DOHH2 (cell line): Measurements from ENCODE around the gene SVOPL.

Experiments used
- CTCF ChIP-seq: fragments of 200-600 bp; sonication (generic); IDR thresholded peaks from one replicate; pipeline ENCODE4 v1.5.1; 2014; ENCODE audit warnings: antibody characterized with exemption, mild to moderate bottlenecking, low read depth, low read length; ENCODE audit not compliant: poor library complexity, severe bottlenecking
- EZH2phosphoT487 ChIP-seq: fragments of 200-600 bp; sonication (generic); IDR thresholded peaks from 2 replicates; pipeline ENCODE4 v1.6.1; 2017; ENCODE audit warnings: borderline replicate concordance, mild to moderate bottlenecking, antibody characterized with exemption, low read length, moderate library complexity, mixed read lengths

DNA sequence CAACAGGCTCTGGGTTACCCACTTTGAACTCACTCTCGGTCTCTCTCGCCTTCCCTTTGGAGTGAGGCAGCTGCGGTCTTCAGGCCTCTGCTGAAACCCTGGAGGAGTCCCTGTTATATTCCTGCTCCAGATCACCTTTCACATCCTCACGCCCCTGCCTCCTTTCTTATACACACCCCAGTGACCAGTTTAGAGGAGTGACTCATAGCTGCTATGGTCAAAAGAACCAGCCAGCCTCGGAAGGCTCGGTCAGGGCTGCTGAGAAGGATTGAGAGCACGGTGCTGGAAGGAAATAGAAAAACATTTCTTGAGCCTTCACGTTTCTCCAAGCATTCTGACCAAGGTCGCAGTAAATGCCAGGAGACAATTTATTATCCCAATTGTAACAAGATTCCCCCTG is 28.3 kb upstream of the SVOPL start:
- TF ChIP-seq CTCF (no peak), EZH2phosphoT487 (no peak)
